ENCODE measurements around the gene GPATCH4.

The GPATCH4 gene

DNA sequence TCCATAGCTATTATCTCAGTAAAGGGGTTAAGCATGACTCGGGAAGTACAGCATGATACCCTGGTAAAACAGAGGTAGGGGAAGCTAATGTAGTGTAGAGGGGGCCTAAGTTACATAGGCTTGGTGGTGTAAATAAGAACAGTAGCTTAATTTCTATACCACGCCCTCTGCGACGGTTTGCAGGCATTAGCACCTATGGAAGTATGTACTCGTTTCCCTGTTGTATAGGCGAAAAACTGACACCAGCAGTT lies 10.2 kb downstream of the GPATCH4 start:
- TF ChIP-seq FOXP2 (optimal IDR thresholded peaks at IDR 0.05; ENCODE audit: borderline replicate concordance, extremely low read depth, extremely low read length, insufficient read depth): no peak
- no peak for TF ChIP-seq POLR2AphosphoS5 (IDR thresholded peaks at IDR 0.05; ENCODE audit: low read depth, low read length)
- no peak for TF ChIP-seq SIN3A (IDR thresholded peaks at IDR 0.05; ENCODE audit: borderline replicate concordance, insufficient read depth, low read length)
- no peak for TF ChIP-seq TAF1 (IDR thresholded peaks at IDR 0.05; ENCODE audit: borderline replicate concordance, insufficient read depth, low read length)
- TF ChIP-seq REST (IDR thresholded peaks at IDR 0.05; ENCODE audit: insufficient read depth in 1 of 2, low read depth in 2 of 2, low read length in 2 of 2): no peak

- TF ChIP-seq SIN3A (IDR thresholded peaks at IDR 0.05; ENCODE audit: borderline replicate concordance, insufficient read depth, low read length) (no peak), FOXP2 (optimal IDR thresholded peaks at IDR 0.05; ENCODE audit: borderline replicate concordance, extremely low read depth, extremely low read length, insufficient read depth) (no peak), TAF1 (IDR thresholded peaks at IDR 0.05; ENCODE audit: borderline replicate concordance, insufficient read depth, low read length) (no peak), REST (IDR thresholded peaks at IDR 0.05; ENCODE audit: insufficient read depth in 1 of 2, low read depth in 2 of 2, low read length in 2 of 2) (no peak), POLR2AphosphoS5 (IDR thresholded peaks at IDR 0.05; ENCODE audit: low read depth, low read length) (no peak)
These were observed 10.7 kb downstream of the GPATCH4 start for GRCh38 chr1:156590326-156591180.

GRCh38 chr1:156589546-156589945 lies 11.7 kb downstream of the GPATCH4 start:
- TF ChIP-seq SIN3A (IDR thresholded peaks at IDR 0.05; ENCODE audit: borderline replicate concordance, insufficient read depth, low read length) (no peak), POLR2AphosphoS5 (IDR thresholded peaks at IDR 0.05; ENCODE audit: low read depth, low read length) (no peak), REST (IDR thresholded peaks at IDR 0.05; ENCODE audit: insufficient read depth in 1 of 2, low read depth in 2 of 2, low read length in 2 of 2) (no peak), FOXP2 (optimal IDR thresholded peaks at IDR 0.05; ENCODE audit: borderline replicate concordance, extremely low read depth, extremely low read length, insufficient read depth) (no peak), TAF1 (IDR thresholded peaks at IDR 0.05; ENCODE audit: borderline replicate concordance, insufficient read depth, low read length) (no peak)

DNA sequence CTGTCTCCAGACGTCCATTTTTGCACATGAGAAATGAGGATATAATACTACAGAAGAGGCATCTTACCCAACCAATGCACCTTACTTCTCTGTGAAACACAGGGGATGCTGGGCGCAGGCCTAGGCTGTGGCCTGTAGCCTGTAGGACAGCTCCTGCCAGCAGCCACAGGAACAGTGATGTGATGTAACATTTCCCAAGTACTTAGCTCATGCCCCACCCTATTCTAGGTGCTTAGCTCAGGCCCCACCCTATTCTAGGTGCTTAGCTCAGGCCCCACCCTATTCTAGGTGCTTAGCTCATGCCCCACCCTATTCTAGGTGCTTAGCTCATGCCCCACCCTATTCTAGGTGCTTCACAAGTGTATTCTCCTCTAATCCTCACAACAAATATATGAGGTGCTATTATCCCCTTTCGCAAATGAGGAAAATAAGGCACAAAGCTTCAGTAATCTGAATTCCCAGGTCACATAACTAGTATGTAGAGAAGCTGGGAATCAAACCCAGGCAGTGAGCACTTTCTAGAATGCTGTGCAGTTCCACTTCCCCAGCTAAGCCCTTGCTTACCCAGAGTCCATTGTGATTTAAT lies 14.3 kb downstream of the GPATCH4 start:
- TF ChIP-seq FOXP2 (optimal IDR thresholded peaks at IDR 0.05; ENCODE audit: borderline replicate concordance, extremely low read depth, extremely low read length, insufficient read depth) (no peak), REST (IDR thresholded peaks at IDR 0.05; ENCODE audit: insufficient read depth in 1 of 2, low read depth in 2 of 2, low read length in 2 of 2) (no peak), SIN3A (IDR thresholded peaks at IDR 0.05; ENCODE audit: borderline replicate concordance, insufficient read depth, low read length) (no peak), POLR2AphosphoS5 (IDR thresholded peaks at IDR 0.05; ENCODE audit: low read depth, low read length) (no peak), TAF1 (IDR thresholded peaks at IDR 0.05; ENCODE audit: borderline replicate concordance, insufficient read depth, low read length) (no peak)
